ENCODE results near the gene GPR82.
A peak's percentile ranks its signal among the peaks of the same experiment; 100 is the strongest.
"Not testable (repeated sequence)": the region's sequence is repeated elsewhere in the genome, so short reads cannot be mapped to it uniquely, and the experiment has no call there.

GPR82 gene, protein sequence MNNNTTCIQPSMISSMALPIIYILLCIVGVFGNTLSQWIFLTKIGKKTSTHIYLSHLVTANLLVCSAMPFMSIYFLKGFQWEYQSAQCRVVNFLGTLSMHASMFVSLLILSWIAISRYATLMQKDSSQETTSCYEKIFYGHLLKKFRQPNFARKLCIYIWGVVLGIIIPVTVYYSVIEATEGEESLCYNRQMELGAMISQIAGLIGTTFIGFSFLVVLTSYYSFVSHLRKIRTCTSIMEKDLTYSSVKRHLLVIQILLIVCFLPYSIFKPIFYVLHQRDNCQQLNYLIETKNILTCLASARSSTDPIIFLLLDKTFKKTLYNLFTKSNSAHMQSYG

DNA sequence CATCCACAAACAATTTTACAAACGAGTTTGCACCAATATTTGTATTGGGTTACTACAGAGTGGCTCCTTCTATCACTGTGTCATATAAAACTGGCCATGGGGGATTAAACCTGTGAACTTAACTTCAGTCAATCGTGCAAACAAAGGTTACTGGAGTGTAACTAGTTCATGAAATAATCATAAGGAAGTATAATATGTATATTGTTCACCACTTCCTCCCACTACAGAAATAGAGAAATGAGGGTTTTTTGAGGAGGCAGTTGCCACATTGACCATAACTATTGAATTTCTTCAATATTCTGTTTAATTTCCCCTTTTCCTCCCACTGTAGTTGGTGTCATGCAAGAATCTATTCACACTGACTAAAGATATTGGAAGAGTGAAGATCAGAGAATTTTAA is at the start of gene GPR82:
Gene GPR82 (plus strand): TSS at position 356 of the 400 bp plus-strand sequence. CDS start 2,846 bp downstream, outside the sequence.
- no peak for DNase-seq (ENCODE audit: low spot score)

DNA sequence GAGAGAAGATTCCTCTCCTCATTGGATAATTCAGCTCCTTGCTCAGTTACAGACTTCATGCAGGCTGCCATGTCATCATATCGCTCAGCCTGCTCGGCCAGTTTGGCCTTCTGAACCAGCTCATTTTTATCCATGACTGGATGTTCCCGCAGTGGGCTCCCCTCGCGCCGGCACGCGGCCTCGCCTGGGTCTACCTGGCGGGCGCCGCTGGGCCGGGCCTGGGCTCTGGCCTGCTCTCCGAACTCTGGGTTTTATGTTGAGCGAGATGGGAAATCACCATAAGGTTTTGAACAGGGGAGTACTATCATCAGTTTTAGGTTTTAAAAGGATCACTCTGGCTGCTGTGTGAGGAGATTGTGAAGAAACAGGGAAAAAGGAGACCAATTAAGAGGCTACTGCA is 47.6 kb upstream of the GPR82 start:
- DNase-seq (ENCODE audit: low spot score), result not testable (repeated sequence)

DNA sequence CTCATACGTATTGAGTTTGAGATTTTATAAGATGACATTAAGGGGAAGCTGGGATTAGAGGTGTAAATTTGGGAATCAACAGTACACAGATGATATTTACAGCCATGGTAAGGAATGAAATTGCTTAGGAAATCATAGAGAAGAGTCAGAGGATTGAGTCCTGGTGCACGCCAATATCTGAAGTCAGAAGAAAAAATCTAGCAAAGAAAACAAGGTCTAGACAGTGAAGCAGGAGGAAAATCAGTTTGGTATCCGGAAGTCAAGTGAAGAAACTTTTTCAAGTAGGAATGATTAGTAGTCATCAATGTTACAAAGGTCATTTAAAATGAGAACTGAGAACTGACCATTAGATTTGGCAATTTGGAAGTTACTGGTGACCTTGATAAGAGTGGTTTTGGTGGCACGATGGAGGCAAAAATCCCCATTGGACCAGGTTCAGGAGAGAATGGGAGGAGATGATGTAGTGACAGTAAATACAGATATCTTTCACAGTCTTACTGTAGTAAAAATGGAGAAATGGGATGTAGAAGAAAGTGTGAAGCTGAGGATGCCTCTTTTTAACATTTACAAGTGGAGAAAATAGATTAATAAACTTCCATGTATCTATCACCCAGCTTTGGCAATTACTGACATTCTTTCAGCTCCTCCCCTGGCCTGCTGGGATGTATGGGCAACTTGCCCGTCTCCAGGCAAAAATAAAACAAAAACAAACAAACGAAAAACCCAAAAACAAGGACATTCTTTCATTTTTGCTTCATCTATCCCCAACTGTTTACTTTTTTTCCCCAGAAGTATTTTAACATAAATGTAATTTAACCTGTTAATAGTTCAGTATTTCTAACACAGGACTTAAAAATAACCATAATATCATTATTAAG is 46.6 kb upstream of the GPR82 start:
- DNase-seq (ENCODE audit: low spot score), result peak; percentile 14

DNA sequence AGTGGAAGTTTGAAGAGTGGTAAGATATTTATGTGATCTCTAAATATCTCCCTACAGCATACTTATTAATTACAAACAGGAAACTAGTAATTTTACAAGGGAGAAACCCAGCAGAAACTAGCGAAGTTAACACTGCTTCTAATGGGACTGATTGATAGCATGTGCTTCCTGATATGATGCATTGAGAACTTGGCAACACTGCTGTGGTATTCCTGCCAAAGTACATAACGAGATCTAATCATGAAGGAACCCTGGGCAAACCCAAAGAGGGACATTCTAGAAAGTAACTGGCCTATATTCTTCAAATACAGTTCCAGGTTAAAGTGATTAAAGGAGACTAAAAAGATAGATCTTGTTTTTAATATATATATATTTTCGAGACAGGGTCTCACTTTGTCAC is 39.8 kb upstream of the GPR82 start:
- DNase-seq (ENCODE audit: low spot score), result no peak

DNA sequence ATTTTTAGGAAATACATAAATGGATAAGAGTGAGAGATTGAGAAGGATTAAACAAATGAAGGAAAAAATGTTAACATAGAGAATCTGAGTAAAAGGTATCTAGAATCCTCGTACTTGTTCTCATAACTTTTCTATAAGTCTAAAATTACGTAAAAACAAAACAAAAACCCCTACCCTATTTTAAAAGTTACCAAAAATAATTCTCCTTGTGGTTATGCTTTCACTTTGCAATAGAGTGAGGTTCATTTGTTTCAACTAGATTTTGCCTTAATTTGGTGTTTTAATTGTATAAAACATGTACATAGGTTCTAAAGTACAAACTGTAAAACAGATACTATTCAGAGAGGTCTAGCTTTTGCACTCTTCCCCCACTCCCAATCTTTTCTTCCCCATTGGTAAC is 39.0 kb upstream of the GPR82 start:
- no peak for DNase-seq (ENCODE audit: low spot score)

DNA sequence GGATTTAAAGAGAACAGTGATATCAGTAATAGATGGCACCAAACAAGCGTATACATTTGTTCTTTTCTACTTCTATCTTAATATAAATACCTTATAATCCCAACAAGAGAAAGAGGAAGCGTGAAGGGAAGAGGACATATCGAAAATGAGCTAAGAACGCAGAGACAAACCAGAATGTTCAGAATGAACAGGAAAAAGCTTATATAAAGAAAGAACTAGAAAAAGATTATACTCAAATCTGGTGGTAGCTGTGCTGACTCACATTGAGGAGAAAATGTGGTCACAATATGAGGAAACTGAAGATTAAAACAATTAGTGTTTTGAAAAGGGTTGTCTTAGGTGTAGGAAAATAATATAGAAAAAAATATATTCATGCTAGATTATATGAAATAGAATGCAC is 37.2 kb upstream of the GPR82 start:
- no peak for DNase-seq (ENCODE audit: low spot score)

DNA sequence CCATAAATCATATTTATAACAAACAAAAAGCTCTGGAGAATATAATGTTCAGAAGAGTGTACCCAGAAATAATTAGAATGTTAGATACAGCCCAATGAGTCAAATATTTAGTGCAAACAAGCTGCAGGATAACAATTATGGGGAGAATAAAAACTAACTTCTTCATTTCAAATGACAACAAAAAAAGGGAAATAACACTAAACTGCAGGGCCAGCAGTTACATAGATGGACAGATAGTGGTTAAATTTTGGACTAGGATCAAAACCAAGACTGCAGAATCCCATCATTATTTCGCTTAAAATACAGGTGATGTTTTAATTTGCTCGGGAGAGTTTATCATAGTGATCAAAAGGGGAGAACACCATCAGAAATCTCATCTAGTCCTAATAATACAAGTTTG is 35.8 kb upstream of the GPR82 start:
- DNase-seq (ENCODE audit: low spot score), result no peak

DNA sequence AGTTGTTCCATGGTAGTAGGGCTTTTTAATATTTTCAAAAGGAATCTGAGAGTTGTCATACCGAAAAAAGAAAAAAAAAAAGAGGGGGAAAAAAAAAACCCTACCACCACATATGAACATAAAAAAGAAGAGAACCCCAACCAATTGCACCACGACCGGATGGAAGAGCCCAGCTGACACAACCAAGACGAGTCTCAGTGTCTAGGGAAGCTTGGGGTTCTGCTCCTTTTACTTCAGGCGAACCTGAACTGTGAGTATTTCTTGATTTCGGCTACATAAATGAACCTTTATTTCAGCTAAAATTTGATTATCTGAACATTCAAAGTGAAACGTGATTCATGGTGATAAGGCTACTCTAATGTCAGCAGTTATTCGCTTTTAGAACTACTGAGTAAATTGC is 35.1 kb upstream of the GPR82 start, which contains the start of gene GPR34:
Gene GPR34 (plus strand): TSS at position 139 of the 400 bp plus-strand sequence. CDS start 6,661 bp downstream, outside the sequence.
- no peak for DNase-seq (ENCODE audit: low spot score)

DNA sequence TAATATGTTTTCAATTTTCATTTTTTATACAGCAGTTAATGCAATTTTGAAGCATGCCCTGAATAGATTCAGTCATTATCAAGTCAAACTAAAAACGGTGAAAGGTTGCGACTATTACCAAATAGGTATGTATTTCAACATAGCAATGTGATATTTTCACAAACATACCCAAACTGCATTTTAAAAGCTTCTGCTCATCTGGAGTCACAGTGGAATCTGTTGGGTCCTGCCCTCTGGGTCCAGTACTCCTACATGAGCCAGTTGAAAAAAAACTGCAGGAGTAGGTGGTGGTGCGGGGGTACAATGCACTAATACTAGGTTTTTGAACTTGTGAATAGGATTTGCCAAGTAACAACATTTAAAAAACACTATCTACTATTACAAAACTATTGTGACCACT is 34.3 kb upstream of the GPR82 start:
- DNase-seq (ENCODE audit: low spot score), result no peak

DNA sequence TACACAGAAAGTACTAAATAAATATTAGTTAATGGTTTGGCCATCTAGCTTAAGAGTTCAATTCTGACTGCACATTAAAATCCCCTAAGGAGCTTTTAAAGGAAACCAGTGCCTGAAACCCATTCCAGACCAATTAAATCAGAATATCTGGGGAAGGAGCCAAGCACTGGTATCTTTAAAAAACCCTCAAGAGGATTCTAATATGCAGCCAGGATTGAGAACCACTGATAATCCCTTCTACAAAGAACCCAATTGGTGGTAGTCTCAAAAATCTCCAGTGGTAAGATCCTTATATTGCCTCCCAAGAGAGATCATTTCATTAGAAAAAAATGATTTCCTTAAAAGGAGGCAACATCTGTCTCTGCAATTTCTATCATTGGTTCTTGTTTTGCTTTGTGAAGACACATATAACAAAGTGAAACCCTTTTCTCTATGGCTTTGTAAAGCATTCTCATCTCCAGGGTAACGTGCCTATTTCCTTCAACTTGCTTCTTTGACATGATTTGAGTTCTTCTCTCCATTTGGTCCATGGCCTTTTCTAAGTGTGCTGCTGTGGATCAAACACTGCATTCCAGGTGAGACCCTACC is 31.7 kb upstream of the GPR82 start:
- DNase-seq (ENCODE audit: low spot score), result peak; percentile 10

DNA sequence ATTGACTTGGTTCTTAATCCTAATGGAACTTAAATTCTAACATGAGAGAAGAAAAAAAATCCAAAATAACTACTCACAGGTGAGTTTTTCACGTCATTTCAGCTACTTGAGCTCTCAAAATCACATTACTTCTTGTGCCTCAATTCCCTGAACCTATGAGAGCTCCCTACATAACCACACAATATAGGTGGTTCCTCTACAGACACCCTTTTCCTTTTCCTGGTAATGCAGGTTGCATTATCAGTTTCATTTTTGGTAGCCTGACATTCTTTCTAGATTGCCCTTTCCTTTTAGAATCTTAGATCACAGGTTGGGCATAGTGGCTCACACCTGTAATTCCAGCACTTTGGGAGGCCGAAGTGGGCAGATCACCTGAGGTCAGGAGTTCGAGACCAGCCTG is 31.0 kb upstream of the GPR82 start:
- DNase-seq (ENCODE audit: low spot score), result no peak

DNA sequence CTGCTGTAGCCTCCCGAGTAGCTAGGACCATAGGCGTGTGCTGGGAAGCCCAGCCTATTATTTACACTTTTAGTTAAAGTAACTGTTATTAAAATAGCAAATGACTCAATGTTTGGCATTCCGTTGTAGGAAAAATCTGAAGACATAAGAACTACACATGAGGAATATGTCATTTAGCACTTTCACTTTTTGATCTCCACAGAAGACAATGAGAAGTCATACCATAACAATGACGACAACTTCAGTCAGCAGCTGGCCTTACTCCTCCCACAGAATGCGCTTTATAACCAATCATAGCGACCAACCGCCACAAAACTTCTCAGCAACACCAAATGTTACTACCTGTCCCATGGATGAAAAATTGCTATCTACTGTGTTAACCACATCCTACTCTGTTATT is 28.6 kb upstream of the GPR82 start:
- DNase-seq (ENCODE audit: low spot score), result peak; percentile 1

DNA sequence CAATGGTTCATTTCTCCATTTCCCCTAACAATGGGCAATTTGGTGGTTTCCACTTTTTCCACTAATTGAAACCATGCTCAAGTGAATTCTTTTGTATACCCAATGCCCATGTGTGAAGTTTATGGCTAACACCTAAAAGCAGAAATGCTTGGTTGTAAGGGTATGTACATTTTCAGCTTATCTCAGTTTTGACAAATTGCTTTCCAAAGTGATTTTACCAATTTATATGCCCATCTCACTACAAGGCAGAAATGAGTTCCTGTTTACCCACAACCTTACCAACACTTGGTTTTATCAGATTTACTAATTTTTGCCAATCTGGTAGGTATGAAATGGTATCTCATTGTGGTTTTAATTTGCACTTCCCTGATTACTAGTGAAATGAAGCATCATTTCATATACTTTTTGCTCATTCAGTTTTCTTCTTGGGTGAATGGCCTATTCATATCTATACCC is 20.4 kb upstream of the GPR82 start:
- no peak for DNase-seq (ENCODE audit: low spot score)

DNA sequence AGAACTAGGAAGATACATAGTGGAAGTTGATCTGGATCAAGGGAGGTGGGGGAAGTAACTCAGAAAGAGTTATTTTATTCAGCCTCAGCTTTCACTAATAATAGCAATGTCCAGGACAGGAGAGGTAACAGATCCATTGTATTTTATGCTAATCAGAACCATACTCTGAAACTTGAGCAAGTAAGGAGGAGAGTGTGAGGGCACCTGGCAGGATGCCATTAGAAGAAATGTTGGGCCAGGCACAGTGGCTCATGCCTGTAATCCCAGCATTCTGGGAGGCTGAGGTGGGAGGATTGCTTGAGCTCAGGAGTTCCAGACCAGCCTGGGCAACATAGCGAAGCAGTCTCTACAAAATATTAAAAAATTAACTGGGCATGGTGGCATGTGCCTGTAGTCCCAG is 18.9 kb upstream of the GPR82 start:
- no peak for DNase-seq (ENCODE audit: low spot score)

DNA sequence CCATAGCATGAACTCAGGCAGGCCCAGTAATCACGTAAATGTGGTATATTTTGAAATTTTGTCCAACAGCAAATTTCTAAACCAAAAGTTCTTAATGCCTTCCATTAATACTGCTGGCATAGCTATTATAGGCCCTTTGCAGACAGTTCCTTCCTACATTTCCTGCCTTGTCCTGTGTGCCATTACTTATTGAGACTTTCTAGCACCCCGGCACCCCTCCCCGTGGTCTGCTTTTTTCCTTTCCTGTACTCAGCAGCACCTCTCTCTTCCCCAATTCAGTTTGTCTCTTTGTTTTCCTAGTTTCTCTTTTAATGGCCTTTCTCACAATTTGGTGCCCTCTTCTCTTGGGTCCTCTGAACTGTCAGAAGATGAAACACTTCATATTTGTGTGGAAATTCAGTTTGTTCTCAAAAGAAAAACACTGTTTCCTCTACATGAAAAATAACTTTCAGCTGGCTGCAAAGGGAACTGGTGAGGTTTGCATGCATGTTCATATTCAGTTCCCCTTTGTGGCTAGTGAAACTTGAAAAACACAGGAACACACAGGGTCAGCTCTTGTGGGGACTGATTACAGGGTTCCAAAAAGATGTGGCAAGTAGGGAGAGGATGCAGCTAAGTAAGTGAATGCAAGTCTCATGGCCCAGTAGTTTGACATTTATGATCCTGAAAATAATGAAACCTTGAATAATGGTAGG is 18.2 kb upstream of the GPR82 start:
- no peak for DNase-seq (ENCODE audit: low spot score)

DNA sequence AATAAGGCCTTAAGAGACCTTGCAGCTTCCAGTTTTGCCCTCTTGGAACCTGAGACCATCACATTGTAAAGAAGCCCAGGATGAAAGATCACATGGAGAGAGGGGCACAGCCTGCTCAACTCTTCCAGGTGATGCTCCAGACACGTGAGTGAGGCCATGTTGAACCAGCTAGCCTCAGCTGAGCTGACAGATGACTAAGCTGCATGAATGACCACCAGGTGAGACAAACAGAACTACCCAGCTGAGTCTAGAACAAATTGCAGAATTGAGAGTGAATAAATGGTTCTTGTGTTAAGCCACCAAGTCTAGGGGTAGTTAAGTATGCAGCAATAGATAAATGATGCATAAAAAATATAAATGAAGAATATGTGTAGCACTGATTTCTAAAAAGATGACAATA is 16.8 kb upstream of the GPR82 start:
- DNase-seq (ENCODE audit: low spot score), result no peak

DNA sequence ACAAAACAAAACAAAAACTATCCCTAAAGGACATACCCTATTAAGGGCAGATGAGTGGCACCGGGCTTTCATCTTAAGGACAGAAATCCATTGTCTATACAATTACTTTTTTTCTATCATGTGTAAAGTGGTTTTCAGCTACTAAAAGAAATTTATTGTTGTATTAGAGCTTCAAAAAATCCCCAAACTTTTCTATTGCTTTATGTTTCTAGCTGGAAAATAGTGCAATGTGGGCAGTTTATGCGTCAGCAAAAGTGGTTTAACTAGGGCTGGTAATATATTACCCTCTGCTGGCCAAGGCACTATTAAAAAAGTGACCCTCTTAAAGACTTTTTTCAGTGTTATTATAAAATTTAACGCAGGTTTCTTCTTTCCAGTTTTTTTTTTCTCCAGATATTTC is 15.5 kb upstream of the GPR82 start:
- DNase-seq (ENCODE audit: low spot score), result no peak

DNA sequence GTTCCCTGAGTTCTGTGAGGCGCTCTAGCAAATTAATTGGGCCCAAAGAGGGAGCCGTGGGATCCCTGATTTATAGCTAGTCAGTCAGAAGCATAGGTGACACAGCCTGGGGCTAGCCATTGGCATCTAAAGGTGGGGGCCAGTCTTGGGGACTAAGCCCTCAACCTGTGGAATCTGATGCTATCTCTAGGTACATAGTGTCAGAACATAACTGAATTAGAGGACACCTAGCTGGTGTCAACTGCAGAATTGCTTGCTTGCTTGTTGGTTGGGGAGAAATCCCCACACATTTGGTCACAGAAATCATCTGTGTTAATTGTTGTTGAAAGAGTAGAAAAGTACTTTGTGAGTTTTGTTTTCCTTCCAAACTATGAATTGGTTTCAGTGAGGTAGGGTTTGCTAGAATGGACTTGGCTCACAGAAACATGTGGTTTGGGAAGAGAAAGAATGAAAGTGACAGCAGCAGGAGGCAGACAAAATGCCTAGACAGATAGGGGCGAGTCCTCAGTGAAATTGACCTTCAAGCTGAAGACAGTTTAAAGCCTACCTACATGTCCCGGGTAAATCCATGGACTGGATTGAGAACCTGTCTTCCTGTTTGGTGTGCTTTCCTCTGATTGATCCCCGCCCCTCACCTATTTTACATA is 12.8 kb upstream of the GPR82 start:
- no peak for DNase-seq (ENCODE audit: low spot score)

DNA sequence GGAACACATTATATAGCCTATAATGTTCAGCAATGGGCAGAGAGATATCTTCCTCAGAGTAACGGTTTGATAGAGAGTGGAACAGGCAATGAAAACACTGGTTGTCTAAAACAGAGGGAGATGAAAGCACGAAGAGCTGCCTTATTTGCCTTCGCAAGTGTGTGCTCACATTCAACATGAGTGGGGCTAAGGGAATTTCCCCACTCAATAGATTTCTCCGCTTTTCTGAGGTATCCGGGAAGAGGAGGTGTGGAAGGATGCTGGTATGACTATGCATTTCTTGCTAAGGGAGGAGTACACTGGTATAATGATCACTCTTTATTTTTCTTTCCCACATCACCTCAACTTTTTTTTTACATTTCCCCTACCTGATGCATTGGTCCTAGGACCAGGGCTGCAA is 7.8 kb upstream of the GPR82 start:
- DNase-seq (ENCODE audit: low spot score), result no peak

DNA sequence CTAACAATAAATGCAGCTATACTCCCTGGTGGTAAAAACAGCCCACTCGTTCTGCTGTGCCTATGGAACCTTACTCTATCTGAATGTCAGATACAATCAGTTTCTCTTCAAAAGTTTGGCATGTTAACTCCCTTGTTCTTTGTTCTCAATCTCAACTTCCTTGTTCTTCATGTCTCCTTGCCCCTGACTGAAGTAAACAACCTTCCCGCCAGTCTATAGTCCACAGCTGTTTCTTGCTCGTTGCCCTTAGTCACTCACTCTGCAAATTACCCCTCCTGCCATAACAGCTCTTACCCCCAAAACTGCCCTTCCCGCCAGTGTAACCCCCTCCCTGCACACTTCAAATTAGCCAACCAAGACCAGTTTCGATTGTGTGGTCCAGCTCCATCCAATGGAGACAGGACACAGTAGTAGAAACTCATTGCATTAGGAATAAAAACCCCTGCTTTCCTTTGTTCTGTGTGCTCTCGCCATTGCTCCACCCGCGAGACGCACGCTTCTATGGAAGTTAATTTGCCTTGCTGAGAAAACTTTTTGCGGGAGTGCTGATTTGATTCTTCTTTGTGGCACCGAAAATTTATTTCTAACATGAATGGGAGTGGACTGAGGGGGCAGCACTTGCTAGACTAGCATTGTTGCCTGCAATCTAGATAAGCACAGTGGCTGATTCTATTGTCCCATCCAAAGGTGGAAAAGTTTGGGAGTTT is 7.1 kb upstream of the GPR82 start:
- no peak for DNase-seq (ENCODE audit: low spot score)
